Esophagus squamous epithelium (tissue), 5 donors: ENCODE data around the gene SSH2. TPM values are rescaled to one million over a fixed set of nuclear protein-coding genes. Genes with fewer than 3 reads are reported as not detected.
"Not testable (repeated sequence)": the region's sequence is repeated elsewhere in the genome, so short reads cannot be mapped to it uniquely, and the experiment has no call there.

Source experiments
- DNase-seq: peaks from one replicate; lab custom pipeline; 2025; lab: John Stamatoyannopoulos, UW
- H3K27ac ChIP-seq, 4 donors: fragments of 200-600 bp; sonication (generic); one replicate each; pipeline ENCODE4 v1.5.1; 2016 to 2019; ENCODE audit warnings: mild to moderate bottlenecking in 1 of 4
- H3K27me3 ChIP-seq, 4 donors: fragments of 200-600 bp; sonication (generic); 1 replicate in 3 of 4; 2 replicates in 1 of 4; pipeline versions ENCODE4 v1.5.1 to v1.6.0; 2017 to 2021; ENCODE audit warnings: antibody characterized with exemption in 1 of 4
- H3K36me3 ChIP-seq, 3 donors: fragments of 200-600 bp; sonication (generic); one replicate each; pipeline ENCODE4 v1.5.1; 2016 to 2019
- H3K4me1 ChIP-seq, 3 donors: fragments of 200-600 bp; sonication (generic); one replicate each; pipeline ENCODE4 v1.5.1; 2017 to 2019
- H3K4me3 ChIP-seq, 4 donors: fragments of 200-600 bp; sonication (generic); 1 replicate in 3 of 4; 2 replicates in 1 of 4; pipeline ENCODE4 v1.5.1; 2016 to 2019; ENCODE audit warnings: mild to moderate bottlenecking in 2 of 4, moderate library complexity in 1 of 4
- H3K9me3 ChIP-seq, 3 donors: fragments of 200-600 bp; sonication (generic); one replicate each; pipeline ENCODE4 v1.5.1; 2016 to 2019
- CTCF ChIP-seq, 6 experiments: fragments of 450-650 bp in 4 of 6; fragments of 200-600 bp in 2 of 6; sonication (generic) in 2 of 6; IDR thresholded peaks; one replicate each; pipeline ENCODE4 v1.5.1; 2016 to 2019; ENCODE audit warnings: antibody characterized with exemption in 6 of 6, mild to moderate bottlenecking in 4 of 6, moderate library complexity in 4 of 6
- POLR2A ChIP-seq, 4 donors: fragments of 450-650 bp; IDR thresholded peaks; one replicate each; pipeline ENCODE4 v1.6.1; 2017; ENCODE audit warnings: antibody characterized with exemption in 4 of 4, mild to moderate bottlenecking in 4 of 4, moderate library complexity in 3 of 4
- WGBS, 2 donors: methylation state at CpG; one replicate each; pipeline ENCODE4 v1.1.5; 2018; 5-methylcytosine and 5-hydroxymethylcytosine counted together
- intact Hi-C: fragments of 100-400 bp; cut with DNase I; formaldehyde crosslinking; loops from one replicate; pipeline ENCODE4 v1.15.0; 2022
- total RNA-seq, 4 donors: library from RNA; depleted of rRNA; stranded (reverse); fragments of >200 nt; gene quantifications; one replicate each; pipeline ENCODE4 v1.1.0, GENCODE V29; 2016
- donor health status: DM: yes; HTN: yes; CAD: no.

Gene SSH2
- total RNA-seq, 4 donors from 2014 or later, result 9.4 to 29.4 (median 13.2) TPM

GRCh38 chr17:29885031-29885640, 44.9 kb downstream of the SSH2 start:
- Histone ChIP-seq H3K4me1 (peaks cover 0 to 4% (median 0%) of the 10 kb centered on the region in 3 donors), H3K9me3 (no peaks in the 10 kb centered on the region), H3K4me3 (no peak overlapping the region), H3K27ac (no peak overlapping the region), H3K27me3 (no peaks in the 10 kb centered on the region), H3K36me3 (no peaks in the 10 kb centered on the region)
- WGBS, 2 donors, result 68 to 86% methylated on average over 3 of the region's 3 CpGs
- no peak for TF ChIP-seq CTCF (IDR thresholded peaks at IDR 0.05)
- no peak for TF ChIP-seq POLR2A (IDR thresholded peaks at IDR 0.05)
- DNase-seq, result no peak
- intact Hi-C loops, result no loop called here

GRCh38 chr17:29883497-29883896, 46.5 kb downstream of the SSH2 start:
- Histone ChIP-seq H3K9me3 (no peaks in the 10 kb centered on the region), H3K27me3 (no peaks in the 10 kb centered on the region), H3K4me3 (no peak overlapping the region), H3K4me1 (peaks cover 0 to 4% (median 0%) of the 10 kb centered on the region in 3 donors), H3K27ac (no peak overlapping the region), H3K36me3 (no peaks in the 10 kb centered on the region)
- intact Hi-C loops, result no loop called here
- DNase-seq, result no peak
- TF ChIP-seq CTCF (IDR thresholded peaks at IDR 0.05) (no peak), POLR2A (IDR thresholded peaks at IDR 0.05) (no peak)

GRCh38 chr17:29881256-29881655, 48.8 kb downstream of the SSH2 start:
- 80 to 87% methylated on average over 3 of the region's 3 CpGs for WGBS, 2 donors

GRCh38 chr17:29880031-29880430, 50.0 kb downstream of the SSH2 start:
- 83 to 97% methylated on average over 6 of the region's 6 CpGs for WGBS, 2 donors
- H3K27me3 ChIP-seq, result no peaks in the 10 kb centered on the region
- H3K9me3 ChIP-seq, result no peaks in the 10 kb centered on the region
- TF ChIP-seq POLR2A (IDR thresholded peaks at IDR 0.05) (no peak), CTCF (IDR thresholded peaks at IDR 0.05) (no peak)
- peaks cover 0 to 4% (median 0%) of the 10 kb centered on the region in 3 donors for H3K4me1 ChIP-seq
- H3K27ac ChIP-seq, result no peak overlapping the region
- intact Hi-C loops, result no loop called here
- no peaks in the 10 kb centered on the region for H3K36me3 ChIP-seq
- no peak for DNase-seq
- H3K4me3 ChIP-seq, result no peak overlapping the region

More at GRCh38 chr17:29881256-29881655, 48.8 kb downstream of the SSH2 start:
- Histone ChIP-seq H3K9me3 (no peaks in the 10 kb centered on the region), H3K36me3 (no peaks in the 10 kb centered on the region), H3K4me3 (no peak overlapping the region), H3K4me1 (peaks cover 0 to 4% (median 0%) of the 10 kb centered on the region in 3 donors), H3K27me3 (no peaks in the 10 kb centered on the region), H3K27ac (no peak overlapping the region)
- no peak for TF ChIP-seq CTCF (IDR thresholded peaks at IDR 0.05)
- TF ChIP-seq POLR2A (IDR thresholded peaks at IDR 0.05), result no peak
- intact Hi-C loops, result no loop called here
- DNase-seq, result no peak

GRCh38 chr17:29874931-29875596, 55.0 kb downstream of the SSH2 start:
- H3K27ac ChIP-seq, result no peak overlapping the region
- H3K9me3 ChIP-seq, result no peaks in the 10 kb centered on the region
- no peak overlapping the region for H3K4me3 ChIP-seq
- intact Hi-C loops, result no loop called here
- TF ChIP-seq CTCF (IDR thresholded peaks at IDR 0.05) (no peak), POLR2A (IDR thresholded peaks at IDR 0.05) (no peak)
- no peak for DNase-seq
- WGBS, 2 donors, result 100% methylated on average over 1 of the region's 1 CpG
- H3K36me3 ChIP-seq, result no peaks in the 10 kb centered on the region
- H3K27me3 ChIP-seq, result no peaks in the 10 kb centered on the region
- peaks cover 0 to 16% (median 0%) of the 10 kb centered on the region in 3 donors for H3K4me1 ChIP-seq

GRCh38 chr17:29874358-29874757, 55.7 kb downstream of the SSH2 start:
- H3K9me3 ChIP-seq, H3K27ac ChIP-seq, intact Hi-C loops, H3K36me3 ChIP-seq, H3K27me3 ChIP-seq, DNase-seq, H3K4me3 ChIP-seq: not testable (repeated sequence)
- peaks cover 0 to 19% (median 0%) of the 10 kb centered on the region in 3 donors for H3K4me1 ChIP-seq
- 77 to 100% methylated on average over 1 of the region's 1 CpG for WGBS, 2 donors
